ENCODE results near the gene TRIM51. TPM values are rescaled to one million over a fixed set of nuclear protein-coding genes. Genes with fewer than 3 reads are reported as not detected.
"Not testable (repeated sequence)": the region's sequence is repeated elsewhere in the genome, so short reads cannot be mapped to it uniquely, and the experiment has no call there.

TRIM51 gene, protein sequence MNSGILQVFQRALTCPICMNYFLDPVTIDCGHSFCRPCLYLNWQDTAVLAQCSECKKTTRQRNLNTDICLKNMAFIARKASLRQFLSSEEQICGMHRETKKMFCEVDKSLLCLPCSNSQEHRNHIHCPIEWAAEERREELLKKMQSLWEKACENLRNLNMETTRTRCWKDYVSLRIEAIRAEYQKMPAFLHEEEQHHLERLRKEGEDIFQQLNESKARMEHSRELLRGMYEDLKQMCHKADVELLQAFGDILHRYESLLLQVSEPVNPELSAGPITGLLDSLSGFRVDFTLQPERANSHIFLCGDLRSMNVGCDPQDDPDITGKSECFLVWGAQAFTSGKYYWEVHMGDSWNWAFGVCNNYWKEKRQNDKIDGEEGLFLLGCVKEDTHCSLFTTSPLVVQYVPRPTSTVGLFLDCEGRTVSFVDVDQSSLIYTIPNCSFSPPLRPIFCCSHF
- not detected for polyA plus RNA-seq (ENCODE audit: insufficient read length in 4 of 4)

DNA sequence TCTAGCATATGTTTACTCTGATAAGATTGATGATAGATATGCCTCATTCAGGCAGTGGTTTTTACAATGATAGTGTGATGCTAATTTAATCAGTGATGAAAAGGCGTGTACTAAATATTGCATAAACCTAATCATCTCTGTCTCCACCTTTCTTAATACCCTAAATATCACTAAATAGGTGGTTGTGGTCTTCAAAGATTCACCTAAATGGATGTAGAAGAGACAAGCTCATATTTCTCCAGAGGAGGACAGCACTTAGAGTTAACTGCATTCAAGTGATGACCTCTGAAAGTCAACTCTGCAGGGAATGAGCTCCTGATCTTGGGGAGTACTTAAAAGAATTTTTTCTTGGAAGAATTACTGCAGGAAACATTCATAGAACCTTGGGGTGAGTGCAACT, at the start of gene TRIM51:
Gene TRIM51 (plus strand): TSS at position 301 of the 400 bp plus-strand sequence. CDS start 2,132 bp downstream, outside the sequence.
- not testable (repeated sequence) for DNase-seq (ENCODE audit: low read depth in 4 of 4, low spot score in 3 of 4)

- DNase-seq (ENCODE audit: low read depth in 4 of 4, low spot score in 3 of 4), result no peak
These were observed 44.6 kb upstream of the TRIM51 start, which contains the start of gene OR5D16 for GRCh38 chr11:55838452-55838851. OR5D16 (plus strand) TSS chr11:55838752; CDS start chr11:55838752, 0 bp downstream.

GRCh38 chr11:55847453-55847852, 35.6 kb upstream of the TRIM51 start:
- DNase-seq (ENCODE audit: low read depth in 4 of 4, low spot score in 3 of 4), result no peak

GRCh38 chr11:55849037-55849436, 34.1 kb upstream of the TRIM51 start:
- DNase-seq (ENCODE audit: low read depth in 4 of 4, low spot score in 3 of 4), result no peak

DNA sequence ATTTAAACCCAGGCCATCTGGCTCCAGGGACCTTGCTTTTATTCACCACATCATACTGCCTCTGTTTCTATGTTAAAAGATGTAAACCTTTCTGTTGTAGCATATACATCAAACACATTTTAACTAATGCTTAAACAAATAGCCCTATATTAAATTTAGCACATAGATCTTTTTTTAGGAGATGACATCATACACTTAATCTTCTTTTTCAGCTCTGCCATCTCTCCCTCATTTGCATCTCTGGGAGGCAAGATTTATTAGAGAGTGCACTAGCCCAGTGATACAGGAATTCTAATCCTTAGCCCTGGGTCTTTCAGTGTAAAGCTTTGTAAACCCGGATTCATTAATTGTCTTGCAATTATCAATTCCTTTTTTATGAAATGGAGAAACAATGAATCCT, 31.0 kb upstream of the TRIM51 start:
- DNase-seq (ENCODE audit: low read depth in 4 of 4, low spot score in 3 of 4), result no peak

- no peak for DNase-seq (ENCODE audit: low read depth in 4 of 4, low spot score in 3 of 4)
These were observed 28.4 kb upstream of the TRIM51 start for GRCh38 chr11:55854704-55855103.

DNA sequence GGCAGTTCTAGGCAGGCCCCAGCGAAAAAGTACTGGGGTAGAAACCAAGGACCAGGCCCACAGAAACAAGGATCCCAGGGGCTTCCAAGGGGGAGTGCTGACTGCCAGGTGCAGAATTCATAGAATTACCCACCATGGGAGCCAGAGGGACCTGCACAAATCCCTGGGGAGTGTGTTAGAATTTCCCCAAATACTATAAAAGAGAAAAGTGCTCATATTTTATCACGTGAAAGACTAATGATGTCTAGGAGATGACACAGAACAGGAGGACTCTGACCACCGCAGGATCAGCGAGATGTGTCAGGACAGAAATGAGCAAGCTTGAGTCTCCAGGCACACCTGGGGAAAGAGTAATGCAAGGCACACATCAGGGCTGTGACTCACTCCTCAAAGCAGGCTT, 15.7 kb upstream of the TRIM51 start:
- DNase-seq (ENCODE audit: low read depth in 4 of 4, low spot score in 3 of 4), result not testable (repeated sequence)

DNA sequence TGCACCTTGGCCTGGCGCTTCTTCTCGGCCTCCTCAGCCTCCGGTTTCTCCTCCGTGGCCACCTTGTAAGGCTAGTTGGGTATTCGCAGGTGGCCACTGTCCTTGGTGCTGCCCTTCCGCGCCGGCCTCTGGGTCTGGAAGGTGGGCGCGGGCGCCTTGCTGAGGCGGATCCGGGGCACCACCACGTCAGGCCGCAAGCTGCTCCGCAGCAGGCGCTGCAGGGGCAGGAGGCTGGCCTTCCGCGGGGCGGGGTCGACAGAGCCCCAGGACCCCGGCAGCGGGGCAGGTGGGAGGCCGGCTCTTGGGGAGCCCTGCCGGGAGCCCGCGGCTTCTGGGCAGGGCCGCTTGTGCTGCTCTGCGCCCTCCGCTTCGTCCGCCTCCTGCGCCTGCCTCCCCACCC, 10.4 kb upstream of the TRIM51 start:
- DNase-seq (ENCODE audit: low read depth in 4 of 4, low spot score in 3 of 4), result not testable (repeated sequence)

DNA sequence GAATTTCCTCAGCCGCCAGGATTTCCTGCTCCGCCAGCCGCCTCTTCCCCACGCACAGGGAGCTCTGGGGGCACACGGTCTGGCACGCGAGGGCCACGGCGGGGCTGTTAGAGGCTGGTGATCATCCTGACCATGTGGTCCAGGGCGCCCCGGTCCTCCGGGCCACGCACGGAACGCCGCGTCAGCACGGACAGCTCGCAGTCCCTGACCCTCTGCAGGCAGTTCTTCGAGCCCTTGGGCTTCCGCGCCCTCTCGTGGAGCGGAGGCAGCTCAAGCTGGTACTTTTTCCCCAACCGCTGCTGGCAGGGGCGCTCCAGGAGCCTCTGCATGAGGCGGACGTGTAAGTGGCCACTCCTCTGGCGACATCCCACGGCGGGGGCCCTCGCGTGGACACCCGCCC, 10.0 kb upstream of the TRIM51 start:
- DNase-seq (ENCODE audit: low read depth in 4 of 4, low spot score in 3 of 4), result not testable (repeated sequence)

DNA sequence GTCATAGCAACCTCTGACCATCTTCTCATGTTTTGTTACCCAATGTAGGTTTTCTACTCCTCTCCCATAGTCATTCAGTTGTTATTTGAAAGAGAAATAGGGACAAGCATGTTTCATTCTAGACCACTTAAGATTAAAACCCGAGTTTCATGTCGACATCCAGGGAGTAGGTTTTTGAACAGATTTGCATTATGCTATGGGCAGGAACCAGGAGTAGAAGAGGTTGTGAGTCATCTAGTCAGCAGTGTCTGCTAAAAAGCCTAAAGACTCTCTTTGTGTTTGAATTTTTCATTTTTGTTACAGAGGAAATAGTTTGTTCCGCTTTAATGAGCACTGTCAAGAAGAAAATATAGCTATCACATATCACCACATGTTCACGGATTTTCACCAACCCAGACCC, 1.9 kb downstream of the TRIM51 start:
- not testable (repeated sequence) for DNase-seq (ENCODE audit: low read depth in 4 of 4, low spot score in 3 of 4)

DNA sequence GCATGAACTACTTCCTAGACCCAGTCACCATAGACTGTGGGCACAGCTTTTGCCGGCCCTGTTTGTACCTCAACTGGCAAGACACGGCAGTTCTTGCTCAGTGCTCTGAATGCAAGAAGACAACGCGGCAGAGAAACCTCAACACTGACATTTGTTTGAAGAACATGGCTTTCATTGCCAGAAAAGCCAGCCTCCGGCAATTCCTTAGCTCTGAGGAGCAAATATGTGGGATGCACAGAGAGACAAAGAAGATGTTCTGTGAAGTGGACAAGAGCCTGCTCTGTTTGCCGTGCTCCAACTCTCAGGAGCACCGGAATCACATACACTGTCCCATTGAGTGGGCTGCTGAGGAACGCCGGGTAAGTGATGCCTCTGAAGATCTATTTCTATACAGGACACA, 2.4 kb downstream of the TRIM51 start:
- DNase-seq (ENCODE audit: low read depth in 4 of 4, low spot score in 3 of 4), result not testable (repeated sequence)

- no peak for DNase-seq (ENCODE audit: low read depth in 4 of 4, low spot score in 3 of 4)
These were observed 12.1 kb downstream of the TRIM51 start for GRCh38 chr11:55895216-55895615.

GRCh38 chr11:55902308-55902707, 19.2 kb downstream of the TRIM51 start:
- no peak for DNase-seq (ENCODE audit: low read depth in 4 of 4, low spot score in 3 of 4)

DNA sequence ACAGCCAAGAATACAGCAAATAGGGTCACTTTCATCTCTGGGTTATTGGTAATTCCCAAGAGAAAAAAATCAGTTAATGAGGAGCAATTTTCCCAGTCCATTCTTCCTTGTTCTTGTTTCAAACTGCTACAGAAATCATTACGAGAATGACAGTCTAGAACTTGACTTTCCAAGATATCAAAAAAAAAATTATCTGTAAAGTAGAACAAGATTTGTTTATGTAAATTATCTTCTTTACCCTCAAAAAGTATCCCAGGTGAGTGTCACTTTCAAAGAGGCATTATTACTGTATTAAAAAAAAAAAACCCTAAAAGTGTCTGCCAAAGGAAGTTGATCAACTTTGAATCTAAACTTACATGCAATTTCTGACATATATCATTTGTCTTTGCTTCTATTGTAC, 31.4 kb downstream of the TRIM51 start, which contains the start of gene OR5W2:
Gene OR5W2 (minus strand): TSS at position 101 of the 400 bp plus-strand sequence. CDS start 0 bp downstream, at position 101.
- no peak for DNase-seq (ENCODE audit: low read depth in 4 of 4, low spot score in 3 of 4)

DNA sequence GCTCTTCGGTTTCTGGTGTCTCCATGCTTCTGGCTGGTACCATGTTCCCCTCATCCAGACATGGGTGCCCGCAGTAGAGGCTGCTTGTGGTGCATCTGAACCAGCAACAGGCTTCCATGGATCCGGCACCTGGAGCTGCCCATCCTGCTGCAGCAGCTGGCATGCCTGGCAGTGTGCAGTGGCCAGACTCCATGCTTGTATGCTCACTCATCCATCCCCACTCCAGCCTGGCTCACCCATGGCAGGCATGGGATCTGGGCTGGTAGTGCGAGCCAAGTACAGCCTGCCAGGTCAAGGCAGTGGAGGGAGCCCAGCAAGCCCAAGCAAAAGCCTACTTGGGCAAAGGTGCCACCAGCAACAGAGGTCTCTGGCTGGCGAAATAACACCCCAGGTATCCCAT, 37.4 kb downstream of the TRIM51 start:
- DNase-seq (ENCODE audit: low read depth in 4 of 4, low spot score in 3 of 4), result no peak

GRCh38 chr11:55936300-55936699, 53.2 kb downstream of the TRIM51 start, which contains the start of gene OR5I1:
OR5I1 (minus strand) TSS chr11:55936400; CDS start chr11:55936400, 0 bp downstream.
- no peak for DNase-seq (ENCODE audit: low read depth in 4 of 4, low spot score in 3 of 4)

Other genes starting within 250 kb of the TRIM51 start
- gene OR4P4, start 248.2 kb upstream of the TRIM51 start, polyA plus RNA-seq (ENCODE audit: insufficient read length in 4 of 4), result under 1 TPM; 0.07 to 0.14 (median 0.09) TPM
- gene OR4S2, start 235.0 kb upstream of the TRIM51 start, polyA plus RNA-seq (ENCODE audit: insufficient read length in 4 of 4), result not detected
- gene OR4C6, start 221.1 kb upstream of the TRIM51 start, polyA plus RNA-seq (ENCODE audit: insufficient read length in 4 of 4), result not detected
- not detected for gene OR5D13, start 109.9 kb upstream of the TRIM51 start, polyA plus RNA-seq (ENCODE audit: insufficient read length in 4 of 4)
- not detected for gene OR5D14, start 87.7 kb upstream of the TRIM51 start, polyA plus RNA-seq (ENCODE audit: insufficient read length in 4 of 4)
- gene OR5L1, start 71.9 kb upstream of the TRIM51 start, polyA plus RNA-seq (ENCODE audit: insufficient read length in 4 of 4), result not detected
- not detected for gene OR5D18, start 63.7 kb upstream of the TRIM51 start, polyA plus RNA-seq (ENCODE audit: insufficient read length in 4 of 4)
- gene OR5L2, start 56.1 kb upstream of the TRIM51 start, polyA plus RNA-seq (ENCODE audit: insufficient read length in 4 of 4), result not detected
- gene OR5D16, start 44.5 kb upstream of the TRIM51 start, polyA plus RNA-seq (ENCODE audit: insufficient read length in 4 of 4), result not detected
- not detected for gene OR5W2, start 31.3 kb downstream of the TRIM51 start, polyA plus RNA-seq (ENCODE audit: insufficient read length in 4 of 4)
- not detected for gene OR5I1, start 53.1 kb downstream of the TRIM51 start, polyA plus RNA-seq (ENCODE audit: insufficient read length in 4 of 4)
- gene OR10AG1, start 86.6 kb downstream of the TRIM51 start, polyA plus RNA-seq (ENCODE audit: insufficient read length in 4 of 4), result not detected
- not detected for gene OR5F1, start 111.3 kb downstream of the TRIM51 start, polyA plus RNA-seq (ENCODE audit: insufficient read length in 4 of 4)
- gene OR5AS1, start 144.4 kb downstream of the TRIM51 start, polyA plus RNA-seq (ENCODE audit: insufficient read length in 4 of 4), result under 1 TPM in 1 of 4 donors, not detected in 3; 0.03 TPM
- not detected for gene OR8I2, start 210.0 kb downstream of the TRIM51 start, polyA plus RNA-seq (ENCODE audit: insufficient read length in 4 of 4)
- not detected for gene OR8H2, start 220.4 kb downstream of the TRIM51 start, polyA plus RNA-seq (ENCODE audit: insufficient read length in 4 of 4)
- gene OR8H3, start 239.1 kb downstream of the TRIM51 start, polyA plus RNA-seq (ENCODE audit: insufficient read length in 4 of 4), result not detected

All from right renal pelvis (tissue), 4 donors.